GM23338 (cell line): ENCODE results near the gene PAQR5. TPM values are rescaled to one million over a fixed set of nuclear protein-coding genes. Genes with fewer than 3 reads are reported as not detected.

Source experiments
- ATAC-seq: fragments of 200-7000 bp; cut with Tn5 transposase; 3 replicates; pipeline ENCODE4 v1.9.1; 2020
- DNase-seq: peaks from one replicate; pipeline ENCODE4 v3.0.0-alpha.2; 2015; ENCODE audit warnings: low spot score
- H2AFZ ChIP-seq: fragments of 200-600 bp; sonication (generic); 2 replicates; pipeline ENCODE4 v1.8.0; 2016; ENCODE audit warnings: antibody characterized with exemption, mild to moderate bottlenecking, moderate library complexity
- H3F3A ChIP-seq: fragments of 200-600 bp; sonication (generic); replicated peaks from 2 replicates; pipeline ENCODE4 v1.8.0; 2017; ENCODE audit warnings: antibody characterized with exemption, mixed run types, low read depth
- H3K27ac ChIP-seq: fragments of 200-600 bp; sonication (generic); 2 replicates; pipeline ENCODE4 v1.6.1; 2016; ENCODE audit warnings: low read depth
- H3K27me3 ChIP-seq: fragments of 200-600 bp; sonication (generic); 2 replicates; pipeline ENCODE4 v1.8.0; 2016; ENCODE audit warnings: mild to moderate bottlenecking, mixed run types, moderate library complexity; ENCODE audit not compliant: insufficient read depth
- H3K36me3 ChIP-seq: fragments of 200-600 bp; sonication (generic); 2 replicates; pipeline ENCODE4 v1.8.0; 2016; ENCODE audit warnings: mild to moderate bottlenecking; ENCODE audit not compliant: insufficient read depth
- H3K4me1 ChIP-seq: fragments of 200-600 bp; sonication (generic); 2 replicates; pipeline ENCODE4 v1.8.0; 2016; ENCODE audit warnings: mild to moderate bottlenecking, moderate library complexity; ENCODE audit not compliant: insufficient read depth
- H3K4me2 ChIP-seq: fragments of 200-600 bp; sonication (generic); 2 replicates; pipeline ENCODE4 v1.7.1; 2017; ENCODE audit warnings: mixed run types
- H3K4me3 ChIP-seq: fragments of 200-600 bp; sonication (generic); 2 replicates; pipeline ENCODE4 v1.6.1; 2016; ENCODE audit warnings: mixed run types
- H3K79me2 ChIP-seq: fragments of 200-600 bp; sonication (generic); replicated peaks from 2 replicates; pipeline ENCODE4 v1.8.0; 2017; ENCODE audit warnings: mild to moderate bottlenecking; ENCODE audit not compliant: insufficient read depth
- H3K9me2 ChIP-seq: fragments of 200-600 bp; sonication (generic); 2 replicates; pipeline ENCODE4 v1.8.0; 2017; ENCODE audit not compliant: insufficient read depth
- H4K20me1 ChIP-seq: fragments of 200-600 bp; sonication (generic); replicated peaks from 2 replicates; pipeline ENCODE4 v1.8.0; 2017; ENCODE audit warnings: mild to moderate bottlenecking; ENCODE audit not compliant: insufficient read depth
- H3K27ac Mint-ChIP-seq: 2 replicates; pipeline ENCODE4 v1.8.0; 2020; ENCODE audit warnings: inconsistent platforms, mild to moderate bottlenecking, moderate library complexity, mixed read lengths
- H3K27me3 Mint-ChIP-seq: 3 replicates; pipeline ENCODE4 v1.8.0; 2022; ENCODE audit warnings: low read depth, mild to moderate bottlenecking, moderate library complexity, mixed read lengths, inconsistent platforms; ENCODE audit not compliant: insufficient read depth, poor library complexity
- H3K36me3 Mint-ChIP-seq: 3 replicates; pipeline ENCODE4 v1.8.0; 2021; ENCODE audit warnings: low read depth, mild to moderate bottlenecking, inconsistent platforms, moderate library complexity, mixed read lengths
- H3K4me1 Mint-ChIP-seq: 3 replicates; pipeline ENCODE4 v1.8.0; 2020; ENCODE audit warnings: mild to moderate bottlenecking, inconsistent platforms, mixed read lengths
- H3K4me3 Mint-ChIP-seq: 3 replicates; pipeline ENCODE4 v1.8.0; 2021; ENCODE audit warnings: moderate library complexity, mild to moderate bottlenecking, inconsistent platforms, mixed read lengths
- H3K9me3 Mint-ChIP-seq: 3 replicates; pipeline ENCODE4 v1.8.0; 2020; ENCODE audit warnings: moderate library complexity, mild to moderate bottlenecking, inconsistent platforms, mixed read lengths
- CREB1 ChIP-seq: fragments of 250-450 bp; sonication (Bioruptor Pico); IDR thresholded peaks from 2 replicates; pipeline ENCODE4 v1.5.0; 2020; ENCODE audit warnings: low read depth, mild to moderate bottlenecking, moderate library complexity
- EZH2 ChIP-seq: fragments of 200-600 bp; sonication (generic); IDR thresholded peaks from one replicate; pipeline ENCODE4 v1.8.0; 2017; ENCODE audit warnings: antibody characterized with exemption, mild to moderate bottlenecking, low read depth; ENCODE audit not compliant: unreplicated experiment
- EZH2phosphoT487 ChIP-seq: fragments of 200-600 bp; sonication (generic); IDR thresholded peaks from one replicate; pipeline ENCODE4 v1.8.1; 2018; ENCODE audit warnings: antibody characterized with exemption; ENCODE audit not compliant: unreplicated experiment
- JUNB ChIP-seq: IDR thresholded peaks from one replicate; pipeline ENCODE4 v1.6.1; 2016; ENCODE audit warnings: antibody characterized with exemption; ENCODE audit not compliant: unreplicated experiment
- NANOG ChIP-seq: IDR thresholded peaks from 2 replicates; pipeline ENCODE4 v1.6.1; 2016; ENCODE audit warnings: antibody characterized with exemption, borderline replicate concordance
- POLR2AphosphoS5 ChIP-seq: IDR thresholded peaks from 2 replicates; pipeline ENCODE4 v1.6.1; 2016; ENCODE audit warnings: antibody characterized with exemption, low read depth
- polyA plus RNA-seq: library from polyadenylated mRNA; unstranded; fragments of >200 nt; fragmentation: Nextera tagmentation; extraction: Ambion mirVana; gene quantifications from 2 replicates; pipeline ENCODE4 v1.2.1, GENCODE V29; 2016
- total RNA-seq: library from RNA; depleted of rRNA; stranded (reverse); fragments of >200 nt; shearing (Covaris generic); gene quantifications from 2 replicates; pipeline ENCODE4 v1.2.3, GENCODE V29; 2014
- TF ChIP-seq, protein P1 (sequence below): fragments of 250-450 bp; sonication (Bioruptor Pico); IDR thresholded peaks from 2 replicates; pipeline ENCODE4 v1.5.0; 2020; ENCODE audit warnings: mild to moderate bottlenecking, moderate library complexity
- TF ChIP-seq, protein P2 (sequence below): IDR thresholded peaks from 2 replicates; pipeline ENCODE4 v1.6.1; 2016; ENCODE audit warnings: antibody characterized with exemption
- TF ChIP-seq, protein P3 (sequence below), 2 experiments: fragments of 200-600 bp in 1 of 2; sonication (generic) in 1 of 2; conservative IDR thresholded peaks; 2 replicates each; pipeline versions ENCODE4 v1.5.1 to v1.6.1; 2016 to 2017; ENCODE audit warnings: antibody characterized with exemption in 2 of 2, low read depth in 2 of 2, mild to moderate bottlenecking in 2 of 2, moderate library complexity in 1 of 2
- TF ChIP-seq, protein P4 (sequence below): IDR thresholded peaks from one replicate; pipeline ENCODE4 v1.6.1; 2018; ENCODE audit warnings: antibody characterized with exemption; ENCODE audit not compliant: unreplicated experiment

Gene PAQR5
- total and polyA plus RNA-seq, 2 experiments from 2014 or later, result 8.7 to 14.5 TPM

DNA sequence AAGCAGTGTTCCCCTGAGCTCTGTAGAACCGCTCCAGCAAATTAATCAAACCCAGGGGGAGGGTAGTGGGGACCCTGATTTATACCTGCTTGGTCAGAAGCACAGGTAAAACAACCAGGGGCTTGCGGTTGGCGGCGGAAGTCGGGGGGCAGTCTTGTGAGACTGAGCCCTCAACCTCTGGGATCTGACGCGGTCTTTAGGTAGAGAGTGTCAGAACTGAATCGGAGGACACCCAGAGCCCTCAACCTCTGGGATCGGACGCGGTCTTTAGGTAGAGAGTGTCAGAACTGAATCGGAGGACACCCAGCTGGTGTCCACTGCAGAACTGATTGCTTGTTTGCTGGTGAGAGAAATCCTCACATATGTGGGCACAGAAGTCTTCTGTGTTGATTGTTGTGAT lies 12.9 kb upstream of the PAQR5 start (continued):
- TF ChIP-seq, protein P1, sequence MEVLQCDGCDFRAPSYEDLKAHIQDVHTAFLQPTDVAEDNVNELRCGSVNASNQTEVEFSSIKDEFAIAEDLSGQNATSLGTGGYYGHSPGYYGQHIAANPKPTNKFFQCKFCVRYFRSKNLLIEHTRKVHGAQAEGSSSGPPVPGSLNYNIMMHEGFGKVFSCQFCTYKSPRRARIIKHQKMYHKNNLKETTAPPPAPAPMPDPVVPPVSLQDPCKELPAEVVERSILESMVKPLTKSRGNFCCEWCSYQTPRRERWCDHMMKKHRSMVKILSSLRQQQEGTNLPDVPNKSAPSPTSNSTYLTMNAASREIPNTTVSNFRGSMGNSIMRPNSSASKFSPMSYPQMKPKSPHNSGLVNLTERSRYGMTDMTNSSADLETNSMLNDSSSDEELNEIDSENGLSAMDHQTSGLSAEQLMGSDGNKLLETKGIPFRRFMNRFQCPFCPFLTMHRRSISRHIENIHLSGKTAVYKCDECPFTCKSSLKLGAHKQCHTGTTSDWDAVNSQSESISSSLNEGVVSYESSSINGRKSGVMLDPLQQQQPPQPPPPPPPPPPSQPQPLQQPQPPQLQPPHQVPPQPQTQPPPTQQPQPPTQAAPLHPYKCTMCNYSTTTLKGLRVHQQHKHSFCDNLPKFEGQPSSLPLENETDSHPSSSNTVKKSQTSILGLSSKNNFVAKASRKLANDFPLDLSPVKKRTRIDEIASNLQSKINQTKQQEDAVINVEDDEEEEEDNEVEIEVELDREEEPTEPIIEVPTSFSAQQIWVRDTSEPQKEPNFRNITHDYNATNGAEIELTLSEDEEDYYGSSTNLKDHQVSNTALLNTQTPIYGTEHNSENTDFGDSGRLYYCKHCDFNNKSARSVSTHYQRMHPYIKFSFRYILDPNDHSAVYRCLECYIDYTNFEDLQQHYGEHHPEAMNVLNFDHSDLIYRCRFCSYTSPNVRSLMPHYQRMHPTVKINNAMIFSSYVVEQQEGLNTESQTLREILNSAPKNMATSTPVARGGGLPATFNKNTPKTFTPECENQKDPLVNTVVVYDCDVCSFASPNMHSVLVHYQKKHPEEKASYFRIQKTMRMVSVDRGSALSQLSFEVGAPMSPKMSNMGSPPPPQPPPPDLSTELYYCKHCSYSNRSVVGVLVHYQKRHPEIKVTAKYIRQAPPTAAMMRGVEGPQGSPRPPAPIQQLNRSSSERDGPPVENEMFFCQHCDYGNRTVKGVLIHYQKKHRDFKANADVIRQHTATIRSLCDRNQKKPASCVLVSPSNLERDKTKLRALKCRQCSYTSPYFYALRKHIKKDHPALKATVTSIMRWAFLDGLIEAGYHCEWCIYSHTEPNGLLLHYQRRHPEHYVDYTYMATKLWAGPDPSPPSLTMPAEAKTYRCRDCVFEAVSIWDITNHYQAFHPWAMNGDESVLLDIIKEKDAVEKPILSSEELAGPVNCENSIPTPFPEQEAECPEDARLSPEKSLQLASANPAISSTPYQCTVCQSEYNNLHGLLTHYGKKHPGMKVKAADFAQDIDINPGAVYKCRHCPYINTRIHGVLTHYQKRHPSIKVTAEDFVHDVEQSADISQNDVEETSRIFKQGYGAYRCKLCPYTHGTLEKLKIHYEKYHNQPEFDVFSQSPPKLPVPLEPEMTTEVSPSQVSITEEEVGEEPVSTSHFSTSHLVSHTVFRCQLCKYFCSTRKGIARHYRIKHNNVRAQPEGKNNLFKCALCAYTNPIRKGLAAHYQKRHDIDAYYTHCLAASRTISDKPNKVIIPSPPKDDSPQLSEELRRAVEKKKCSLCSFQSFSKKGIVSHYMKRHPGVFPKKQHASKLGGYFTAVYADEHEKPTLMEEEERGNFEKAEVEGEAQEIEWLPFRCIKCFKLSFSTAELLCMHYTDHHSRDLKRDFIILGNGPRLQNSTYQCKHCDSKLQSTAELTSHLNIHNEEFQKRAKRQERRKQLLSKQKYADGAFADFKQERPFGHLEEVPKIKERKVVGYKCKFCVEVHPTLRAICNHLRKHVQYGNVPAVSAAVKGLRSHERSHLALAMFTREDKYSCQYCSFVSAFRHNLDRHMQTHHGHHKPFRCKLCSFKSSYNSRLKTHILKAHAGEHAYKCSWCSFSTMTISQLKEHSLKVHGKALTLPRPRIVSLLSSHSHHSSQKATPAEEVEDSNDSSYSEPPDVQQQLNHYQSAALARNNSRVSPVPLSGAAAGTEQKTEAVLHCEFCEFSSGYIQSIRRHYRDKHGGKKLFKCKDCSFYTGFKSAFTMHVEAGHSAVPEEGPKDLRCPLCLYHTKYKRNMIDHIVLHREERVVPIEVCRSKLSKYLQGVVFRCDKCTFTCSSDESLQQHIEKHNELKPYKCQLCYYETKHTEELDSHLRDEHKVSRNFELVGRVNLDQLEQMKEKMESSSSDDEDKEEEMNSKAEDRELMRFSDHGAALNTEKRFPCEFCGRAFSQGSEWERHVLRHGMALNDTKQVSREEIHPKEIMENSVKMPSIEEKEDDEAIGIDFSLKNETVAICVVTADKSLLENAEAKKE, result no peak
- no peak for TF ChIP-seq CREB1 (CRISPR knock-in tag)

DNA sequence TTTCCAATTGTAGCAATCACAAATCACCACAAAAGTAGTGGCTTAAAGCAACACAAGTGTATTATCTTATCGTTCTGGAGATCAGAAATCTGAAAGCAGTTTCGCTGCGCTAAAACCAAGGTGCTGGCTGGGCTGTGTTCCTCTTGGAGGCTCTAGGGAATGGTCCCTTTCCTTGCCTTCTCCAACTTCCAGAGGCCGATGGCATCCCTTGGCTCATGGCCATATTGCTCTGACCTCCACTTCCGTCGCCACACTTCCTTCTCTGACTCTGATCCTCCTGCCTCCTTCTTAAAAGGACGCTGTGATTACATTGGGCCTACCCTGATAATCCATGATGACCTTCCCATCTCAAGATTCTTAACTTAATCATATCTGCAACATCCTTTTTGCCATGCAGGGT lies 10.7 kb upstream of the PAQR5 start:
- no peaks in the 10 kb centered on the region for H3K9me2 ChIP-seq
- Mint-ChIP-seq H3K4me1 (peaks cover 10% of the 10 kb centered on the region), H3K9me3 (no peaks in the 10 kb centered on the region), H3K27ac (no peak overlapping the region), H3K36me3 (no peaks in the 10 kb centered on the region), H3K27me3 (no peaks in the 10 kb centered on the region), H3K4me3 (no peak overlapping the region)
- no peaks in the 10 kb centered on the region for H3F3A ChIP-seq
- ATAC-seq (no peak), DNase-seq (no peak)
- no peaks in the 10 kb centered on the region for H3K79me2 ChIP-seq
- no peaks in the 10 kb centered on the region for H3K27me3 ChIP-seq
- H3K4me3 ChIP-seq, result no peak overlapping the region
- no peaks in the 10 kb centered on the region for H3K36me3 ChIP-seq
- no peak overlapping the region for H3K27ac ChIP-seq
- H3K4me2 ChIP-seq, result no peak overlapping the region
- no peak overlapping the region for H2AFZ ChIP-seq
- no peaks in the 10 kb centered on the region for H4K20me1 ChIP-seq
- H3K4me1 ChIP-seq, result peaks cover 7% of the 10 kb centered on the region; the same call in 1 of the 2 replicates
- TF ChIP-seq, protein P2, sequence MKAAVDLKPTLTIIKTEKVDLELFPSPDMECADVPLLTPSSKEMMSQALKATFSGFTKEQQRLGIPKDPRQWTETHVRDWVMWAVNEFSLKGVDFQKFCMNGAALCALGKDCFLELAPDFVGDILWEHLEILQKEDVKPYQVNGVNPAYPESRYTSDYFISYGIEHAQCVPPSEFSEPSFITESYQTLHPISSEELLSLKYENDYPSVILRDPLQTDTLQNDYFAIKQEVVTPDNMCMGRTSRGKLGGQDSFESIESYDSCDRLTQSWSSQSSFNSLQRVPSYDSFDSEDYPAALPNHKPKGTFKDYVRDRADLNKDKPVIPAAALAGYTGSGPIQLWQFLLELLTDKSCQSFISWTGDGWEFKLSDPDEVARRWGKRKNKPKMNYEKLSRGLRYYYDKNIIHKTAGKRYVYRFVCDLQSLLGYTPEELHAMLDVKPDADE, result no peak
- TF ChIP-seq POLR2AphosphoS5, result no peak
- TF ChIP-seq, protein P3, sequence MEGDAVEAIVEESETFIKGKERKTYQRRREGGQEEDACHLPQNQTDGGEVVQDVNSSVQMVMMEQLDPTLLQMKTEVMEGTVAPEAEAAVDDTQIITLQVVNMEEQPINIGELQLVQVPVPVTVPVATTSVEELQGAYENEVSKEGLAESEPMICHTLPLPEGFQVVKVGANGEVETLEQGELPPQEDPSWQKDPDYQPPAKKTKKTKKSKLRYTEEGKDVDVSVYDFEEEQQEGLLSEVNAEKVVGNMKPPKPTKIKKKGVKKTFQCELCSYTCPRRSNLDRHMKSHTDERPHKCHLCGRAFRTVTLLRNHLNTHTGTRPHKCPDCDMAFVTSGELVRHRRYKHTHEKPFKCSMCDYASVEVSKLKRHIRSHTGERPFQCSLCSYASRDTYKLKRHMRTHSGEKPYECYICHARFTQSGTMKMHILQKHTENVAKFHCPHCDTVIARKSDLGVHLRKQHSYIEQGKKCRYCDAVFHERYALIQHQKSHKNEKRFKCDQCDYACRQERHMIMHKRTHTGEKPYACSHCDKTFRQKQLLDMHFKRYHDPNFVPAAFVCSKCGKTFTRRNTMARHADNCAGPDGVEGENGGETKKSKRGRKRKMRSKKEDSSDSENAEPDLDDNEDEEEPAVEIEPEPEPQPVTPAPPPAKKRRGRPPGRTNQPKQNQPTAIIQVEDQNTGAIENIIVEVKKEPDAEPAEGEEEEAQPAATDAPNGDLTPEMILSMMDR (conservative IDR thresholded peaks at IDR 0.05; ENCODE audit: low read depth in 2 of 2), result no peak
- TF ChIP-seq NANOG, result no peak
- TF ChIP-seq, protein P4, sequence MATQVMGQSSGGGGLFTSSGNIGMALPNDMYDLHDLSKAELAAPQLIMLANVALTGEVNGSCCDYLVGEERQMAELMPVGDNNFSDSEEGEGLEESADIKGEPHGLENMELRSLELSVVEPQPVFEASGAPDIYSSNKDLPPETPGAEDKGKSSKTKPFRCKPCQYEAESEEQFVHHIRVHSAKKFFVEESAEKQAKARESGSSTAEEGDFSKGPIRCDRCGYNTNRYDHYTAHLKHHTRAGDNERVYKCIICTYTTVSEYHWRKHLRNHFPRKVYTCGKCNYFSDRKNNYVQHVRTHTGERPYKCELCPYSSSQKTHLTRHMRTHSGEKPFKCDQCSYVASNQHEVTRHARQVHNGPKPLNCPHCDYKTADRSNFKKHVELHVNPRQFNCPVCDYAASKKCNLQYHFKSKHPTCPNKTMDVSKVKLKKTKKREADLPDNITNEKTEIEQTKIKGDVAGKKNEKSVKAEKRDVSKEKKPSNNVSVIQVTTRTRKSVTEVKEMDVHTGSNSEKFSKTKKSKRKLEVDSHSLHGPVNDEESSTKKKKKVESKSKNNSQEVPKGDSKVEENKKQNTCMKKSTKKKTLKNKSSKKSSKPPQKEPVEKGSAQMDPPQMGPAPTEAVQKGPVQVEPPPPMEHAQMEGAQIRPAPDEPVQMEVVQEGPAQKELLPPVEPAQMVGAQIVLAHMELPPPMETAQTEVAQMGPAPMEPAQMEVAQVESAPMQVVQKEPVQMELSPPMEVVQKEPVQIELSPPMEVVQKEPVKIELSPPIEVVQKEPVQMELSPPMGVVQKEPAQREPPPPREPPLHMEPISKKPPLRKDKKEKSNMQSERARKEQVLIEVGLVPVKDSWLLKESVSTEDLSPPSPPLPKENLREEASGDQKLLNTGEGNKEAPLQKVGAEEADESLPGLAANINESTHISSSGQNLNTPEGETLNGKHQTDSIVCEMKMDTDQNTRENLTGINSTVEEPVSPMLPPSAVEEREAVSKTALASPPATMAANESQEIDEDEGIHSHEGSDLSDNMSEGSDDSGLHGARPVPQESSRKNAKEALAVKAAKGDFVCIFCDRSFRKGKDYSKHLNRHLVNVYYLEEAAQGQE, result no peak
- no peak for TF ChIP-seq EZH2
- no peak for TF ChIP-seq JUNB
- TF ChIP-seq EZH2phosphoT487, result no peak
